T-helper 17 cell (primary cell): ENCODE data around the gene SEMA4G. TPM values are rescaled to one million over a fixed set of nuclear protein-coding genes. Genes with fewer than 3 reads are reported as not detected.

Source experiments
- total RNA-seq, 4 donors: library from RNA in 2 of 4; stranded (reverse) in 2 of 4; gene quantifications; one replicate each; pipeline ENCODE4 v1.2.3 and lab custom pipeline; 2022 to 2026

SEMA4G gene
- total RNA-seq, 2 donors from 2014 or later: 0.96 to 2.5 TPM

Other genes starting within 250 kb of the SEMA4G start
- gene PAX2, start 223.9 kb upstream of the SEMA4G start, total RNA-seq: not detected
- gene SLF2, start 56.5 kb upstream of the SEMA4G start, total RNA-seq: 10 to 100 TPM; 16.8 to 19.3 TPM
- gene MRPL43, start 18.0 kb downstream of the SEMA4G start, total RNA-seq: 10 to 100 TPM; 30.8 to 39.0 TPM
- 1 to 10 TPM; 3.8 to 5.7 TPM for gene TWNK, start 18.0 kb downstream of the SEMA4G start, total RNA-seq
- 10 to 100 TPM; 16.0 to 23.4 TPM for gene LZTS2, start 30.3 kb downstream of the SEMA4G start, total RNA-seq
- 1 to 10 TPM in 1 of 2 donors, under 1 TPM in 1; 0.65 to 1.1 TPM for gene PDZD7, start 61.6 kb downstream of the SEMA4G start, total RNA-seq
- 10 to 100 TPM; 40.8 to 51.5 TPM for gene SFXN3, start 61.7 kb downstream of the SEMA4G start, total RNA-seq
- not detected for gene KAZALD1, start 92.5 kb downstream of the SEMA4G start, total RNA-seq
- not detected for gene TLX1, start 161.8 kb downstream of the SEMA4G start, total RNA-seq